Left lobe of liver (tissue), 2 donors: ENCODE measurements around the gene CDC20. TPM values are rescaled to one million over a fixed set of nuclear protein-coding genes. Genes with fewer than 3 reads are reported as not detected.
"Not testable (repeated sequence)": the region's sequence is repeated elsewhere in the genome, so short reads cannot be mapped to it uniquely, and the experiment has no call there.

Experiments
- ATAC-seq: fragments of 200-7000 bp; cut with Tn5 transposase; one replicate; pipeline ENCODE4 v1.9.1; 2020; ENCODE audit warnings: mild to moderate bottlenecking, moderate library complexity
- DNase-seq: peaks from one replicate; pipeline ENCODE4 v3.0.0-alpha.2; 2020; ENCODE audit warnings: low spot score
- total RNA-seq: library from RNA; stranded (reverse); gene quantifications from one replicate; pipeline ENCODE4 v1.2.1, GENCODE V29; 2021
- donor health status: DM: no; HTN: no; CAD: no; lungs with moderate emphysema.
- donor health status: DM: no; HTN: yes; CAD: no.

CDC20 gene
- total RNA-seq, 1 donor from 2014 or later, result 0.78 TPM

GRCh38 chr1:43354471-43354870 lies 4.3 kb upstream of the CDC20 start:
- ATAC-seq, result no peak
- no peak for DNase-seq

GRCh38 chr1:43354936-43355335 lies 3.8 kb upstream of the CDC20 start:
- DNase-seq, result no peak
- ATAC-seq, result no peak

- ATAC-seq (no peak), DNase-seq (no peak)
These were observed 1.5 kb upstream of the CDC20 start for GRCh38 chr1:43357251-43357650.

GRCh38 chr1:43358121-43358745 lies 548 bp upstream of the CDC20 start:
- no peak for DNase-seq
- peak; percentile 56 for ATAC-seq

- ATAC-seq (no peak), DNase-seq (no peak)
These were observed 915 bp downstream of the CDC20 start for GRCh38 chr1:43359696-43360095.

GRCh38 chr1:43360616-43361015 lies 1.8 kb downstream of the CDC20 start:
- ATAC-seq (no peak), DNase-seq (no peak)

- DNase-seq, result no peak
- ATAC-seq, result no peak
These were observed 4.6 kb downstream of the CDC20 start for GRCh38 chr1:43363283-43363934.

- DNase-seq, result no peak
- no peak for ATAC-seq
These were observed 5.2 kb downstream of the CDC20 start for GRCh38 chr1:43363935-43364525.

- ATAC-seq, result no peak
- no peak for DNase-seq
These were observed 6.9 kb downstream of the CDC20 start for GRCh38 chr1:43365678-43366077.

- DNase-seq, result no peak
- no peak for ATAC-seq
These were observed 7.4 kb downstream of the CDC20 start for GRCh38 chr1:43366179-43366578.

GRCh38 chr1:43366601-43367025 lies 7.8 kb downstream of the CDC20 start:
- ATAC-seq (no peak), DNase-seq (no peak)

- DNase-seq, result no peak
- ATAC-seq, result peak; percentile 63
These were observed 8.5 kb downstream of the CDC20 start for GRCh38 chr1:43367026-43367903.

- ATAC-seq (peak; percentile 95), DNase-seq (peak; percentile 96)
These were observed 9.3 kb downstream of the CDC20 start, which contains the start of gene ELOVL1 for GRCh38 chr1:43367904-43368645. Gene ELOVL1 (minus strand): TSS chr1:43368011. CDS start chr1:43365609, 2,402 bp downstream.

GRCh38 chr1:43368646-43369020 lies 9.9 kb downstream of the CDC20 start:
- ATAC-seq (no peak), DNase-seq (no peak)

- not testable (repeated sequence) for DNase-seq, ATAC-seq
These were observed 11.0 kb downstream of the CDC20 start for GRCh38 chr1:43369779-43370178.

- no peak for ATAC-seq
- no peak for DNase-seq
These were observed 11.8 kb downstream of the CDC20 start for GRCh38 chr1:43370564-43370963.

GRCh38 chr1:43372172-43372571 lies 13.4 kb downstream of the CDC20 start:
- no peak for DNase-seq
- ATAC-seq, result no peak

GRCh38 chr1:43373066-43373940 lies 14.5 kb downstream of the CDC20 start:
- peak; percentile 87 for ATAC-seq
- DNase-seq, result peak; percentile 62

GRCh38 chr1:43376723-43377235 lies 18.0 kb downstream of the CDC20 start:
- DNase-seq (no peak), ATAC-seq (no peak)
